Neutrophil (primary cell): Measurements from ENCODE around the gene EFS.

Experiments used
- H3K27ac ChIP-seq: fragments of 200-600 bp; sonication (generic); 2 replicates; pipeline ENCODE4 v1.5.1; 2016; ENCODE audit warnings: mild to moderate bottlenecking, moderate library complexity
- H3K27me3 ChIP-seq: fragments of 200-600 bp; sonication (generic); 2 replicates; pipeline ENCODE4 v1.6.0; 2016; ENCODE audit warnings: mild to moderate bottlenecking
- H3K36me3 ChIP-seq: fragments of 200-600 bp; sonication (generic); 2 replicates; pipeline ENCODE4 v1.5.1; 2017
- H3K4me1 ChIP-seq, 2 experiments: fragments of 200-600 bp in 1 of 2; sonication (generic) in 1 of 2; 1 replicate in 1 of 2; 2 replicates in 1 of 2; pipeline versions ENCODE4 v1.5.1 to v1.6.1; 2013 to 2016; ENCODE audit warnings: low read depth in 1 of 2, low read length in 1 of 2, mild to moderate bottlenecking in 1 of 2, moderate library complexity in 1 of 2; ENCODE audit not compliant: control insufficient read depth in 1 of 2, insufficient read depth in 1 of 2
- H3K4me3 ChIP-seq, 2 experiments: fragments of 200-600 bp in 1 of 2; sonication (generic) in 1 of 2; 1 replicate in 1 of 2; 2 replicates in 1 of 2; pipeline ENCODE4 v1.5.1; 2013 to 2016; ENCODE audit warnings: low read depth in 1 of 2, low read length in 1 of 2, mild to moderate bottlenecking in 1 of 2, moderate library complexity in 1 of 2
- H3K9me3 ChIP-seq: fragments of 200-600 bp; sonication (generic); 2 replicates; pipeline ENCODE4 v1.5.1; 2016
- CTCF ChIP-seq: fragments of 200-600 bp; sonication (generic); IDR thresholded peaks from 2 replicates; pipeline ENCODE4 v1.5.1; 2016; ENCODE audit warnings: antibody characterized with exemption

EFS gene

DNA sequence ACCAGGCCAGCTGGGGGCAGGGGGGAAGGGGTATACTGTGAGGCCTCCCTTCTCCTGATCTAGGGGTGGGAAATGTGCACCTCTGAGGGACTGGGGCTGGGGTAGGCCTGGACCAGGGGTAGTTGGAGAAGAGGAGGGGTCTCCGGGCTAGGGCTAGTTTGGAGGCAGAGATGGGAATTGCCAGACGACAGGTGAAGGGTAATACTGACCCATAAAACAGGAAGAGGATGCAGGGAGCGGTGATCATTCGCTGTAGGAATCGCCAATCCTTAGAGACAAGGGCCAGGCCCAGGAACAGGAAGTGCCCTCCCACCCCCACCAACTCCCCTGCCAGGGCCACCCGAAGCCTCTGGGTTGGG, 16.7 kb downstream of the EFS start:
- no peaks in the 10 kb centered on the region for H3K36me3 ChIP-seq
- H3K27ac ChIP-seq, result no peak overlapping the region
- H3K4me3 ChIP-seq, result no peak overlapping the region
- peaks cover 0 to 14% of the 10 kb centered on the region in 2 experiments for H3K4me1 ChIP-seq
- no peak for TF ChIP-seq CTCF
- H3K9me3 ChIP-seq, result no peaks in the 10 kb centered on the region
- peaks cover 45% of the 10 kb centered on the region for H3K27me3 ChIP-seq

- Histone ChIP-seq H3K9me3 (no peaks in the 10 kb centered on the region), H3K27me3 (peaks cover 42% of the 10 kb centered on the region), H3K4me1 (peaks cover 0 to 10% of the 10 kb centered on the region in 2 experiments), H3K27ac (no peak overlapping the region), H3K36me3 (no peaks in the 10 kb centered on the region), H3K4me3 (no peak overlapping the region)
- no peak for TF ChIP-seq CTCF
Measured at GRCh38 chr14:23347406-23348296, 17.3 kb downstream of the EFS start.

- Histone ChIP-seq H3K9me3 (no peaks in the 10 kb centered on the region), H3K27me3 (peaks cover 42% of the 10 kb centered on the region), H3K4me1 (peaks cover 0 to 2% of the 10 kb centered on the region in 2 experiments), H3K4me3 (no peak overlapping the region), H3K27ac (no peak overlapping the region), H3K36me3 (no peaks in the 10 kb centered on the region)
- no peak for TF ChIP-seq CTCF
Measured at GRCh38 chr14:23346693-23347405, 18.1 kb downstream of the EFS start.

- peaks cover 36% of the 10 kb centered on the region for H3K27me3 ChIP-seq
Measured at GRCh38 chr14:23345987-23346692, 18.8 kb downstream of the EFS start.

More at GRCh38 chr14:23345987-23346692, 18.8 kb downstream of the EFS start:
- Histone ChIP-seq H3K36me3 (no peaks in the 10 kb centered on the region), H3K4me3 (no peak overlapping the region), H3K4me1 (no peaks in the 10 kb centered on the region), H3K9me3 (no peaks in the 10 kb centered on the region), H3K27ac (no peak overlapping the region)
- no peak for TF ChIP-seq CTCF
